HG03354 (cell line): ENCODE results near the gene IL27RA.

Experiments used
- ATAC-seq: cut with Tn5 transposase; IDR thresholded peaks from one replicate; pipeline ENCODE4 v1.9.1; 2021; ENCODE audit warnings: mild to moderate bottlenecking; ENCODE audit not compliant: unreplicated experiment, poor library complexity, severe bottlenecking

Gene IL27RA

GRCh38 chr19:14031719-14032480 is at the start of gene IL27RA:
Gene IL27RA (plus strand): TSS chr19:14031762. CDS start chr19:14031873, 111 bp downstream.
- ATAC-seq = peak; percentile 69

GRCh38 chr19:13981988-13982501 is 49.5 kb upstream of the IL27RA start:
- ATAC-seq = no peak

GRCh38 chr19:13982773-13983172 is 48.8 kb upstream of the IL27RA start:
- ATAC-seq = no peak

GRCh38 chr19:13983213-13983889 is 48.2 kb upstream of the IL27RA start:
- ATAC-seq = no peak

GRCh38 chr19:13984186-13984585 is 47.4 kb upstream of the IL27RA start:
- no peak for ATAC-seq

- ATAC-seq = no peak
Measured at GRCh38 chr19:13984875-13985741, 46.5 kb upstream of the IL27RA start.

- ATAC-seq = no peak
Measured at GRCh38 chr19:13985771-13986347, 45.7 kb upstream of the IL27RA start.

- peak; percentile 84 for ATAC-seq
Measured at GRCh38 chr19:13986348-13986904, 45.1 kb upstream of the IL27RA start.

- ATAC-seq = peak; percentile 4
Measured at GRCh38 chr19:13987101-13987890, 44.3 kb upstream of the IL27RA start.

- ATAC-seq = no peak
Measured at GRCh38 chr19:13989487-13989886, 42.1 kb upstream of the IL27RA start.

GRCh38 chr19:13990085-13990484 is 41.5 kb upstream of the IL27RA start:
- no peak for ATAC-seq

- no peak for ATAC-seq
Measured at GRCh38 chr19:13992025-13992424, 39.5 kb upstream of the IL27RA start.

GRCh38 chr19:13993590-13994300 is 37.8 kb upstream of the IL27RA start:
- no peak for ATAC-seq

GRCh38 chr19:13995017-13995728 is 36.4 kb upstream of the IL27RA start:
- no peak for ATAC-seq

GRCh38 chr19:13995878-13996765 is 35.4 kb upstream of the IL27RA start:
- ATAC-seq = no peak

GRCh38 chr19:13996928-13997630 is 34.5 kb upstream of the IL27RA start:
- ATAC-seq = no peak
